HepG2 (cell line): Measurements from ENCODE around the gene CRYBA1. TPM values are rescaled to one million over a fixed set of nuclear protein-coding genes. Genes with fewer than 3 reads are reported as not detected.

Source experiments
- AGO1 ChIP-seq: fragments of 200-400 bp; formaldehyde crosslinking; IDR thresholded peaks from 2 replicates; pipeline ENCODE4 v1.6.1; 2017; ENCODE audit warnings: mild to moderate bottlenecking, low read depth, low read length, moderate library complexity; ENCODE audit not compliant: poor library complexity, severe bottlenecking
- CC2D1A ChIP-seq: sonication (generic); formaldehyde crosslinking; IDR thresholded peaks from 2 replicates; pipeline ENCODE4 v1.8.1; 2023; ENCODE audit warnings: mild to moderate bottlenecking, missing genetic modification reagents
- HINFP ChIP-seq: sonication (generic); formaldehyde crosslinking; IDR thresholded peaks from 2 replicates; pipeline ENCODE4 v1.4.0; 2020; ENCODE audit warnings: low read depth, mild to moderate bottlenecking, missing genetic modification reagents
- MTF2 ChIP-seq: sonication (generic); formaldehyde crosslinking; IDR thresholded peaks from 2 replicates; pipeline ENCODE4 v1.5.0; 2020; ENCODE audit warnings: missing genetic modification reagents, borderline replicate concordance
- NFE2L1 ChIP-seq: sonication (generic); formaldehyde crosslinking; IDR thresholded peaks from 2 replicates; pipeline ENCODE4 v1.4.0; 2020; ENCODE audit warnings: missing genetic modification reagents, mild to moderate bottlenecking, borderline replicate concordance
- RCOR2 ChIP-seq: IDR thresholded peaks from 2 replicates; pipeline ENCODE4 v1.6.1; 2016; ENCODE audit warnings: missing biosample characterization, missing genetic modification reagents
- SIN3A ChIP-seq: IDR thresholded peaks from 2 replicates; pipeline ENCODE4 v1.6.1; 2011; ENCODE audit warnings: low read depth, mild to moderate bottlenecking, control low read depth, low read length, borderline replicate concordance
- SIX1 ChIP-seq: sonication (generic); formaldehyde crosslinking; IDR thresholded peaks from 2 replicates; pipeline ENCODE4 v1.4.0; 2020; ENCODE audit warnings: missing genetic modification reagents, borderline replicate concordance
- SNAI1 ChIP-seq: sonication (generic); formaldehyde crosslinking; IDR thresholded peaks from 2 replicates; pipeline ENCODE4 v1.5.0; 2020; ENCODE audit warnings: mild to moderate bottlenecking, missing genetic modification reagents, borderline replicate concordance
- TEAD3 ChIP-seq: optimal IDR thresholded peaks from 2 replicates; pipeline ENCODE3; 2016; ENCODE audit warnings: borderline replicate concordance
- ZNF33B ChIP-seq: sonication (generic); formaldehyde crosslinking; IDR thresholded peaks from 2 replicates; pipeline ENCODE4 v1.5.1; 2020; ENCODE audit warnings: mild to moderate bottlenecking, missing genetic modification reagents
- ZNF567 ChIP-seq: sonication (generic); formaldehyde crosslinking; IDR thresholded peaks from 2 replicates; pipeline ENCODE4 v1.8.1; 2023; ENCODE audit warnings: mild to moderate bottlenecking, missing genetic modification reagents, borderline replicate concordance
- ZNF605 ChIP-seq: sonication (generic); formaldehyde crosslinking; IDR thresholded peaks from 2 replicates; pipeline ENCODE4 v1.8.0; 2022; ENCODE audit warnings: mild to moderate bottlenecking, missing genetic modification reagents
- ZNF766 ChIP-seq: sonication (generic); formaldehyde crosslinking; IDR thresholded peaks from 2 replicates; pipeline ENCODE4 v1.5.0; 2020; ENCODE audit warnings: missing genetic modification reagents, borderline replicate concordance
- polyA plus RNA-seq, 8 experiments: library from polyadenylated mRNA; depleted of rRNA in 3 of 8; stranded (reverse) in 7 of 8; unstranded in 1 of 8; fragments of >200 nt; fragmentation: Illumina TruSeq in 4 of 8; extraction: Trizol in 4 of 8; gene quantifications; 2 replicates each; pipeline versions ENCODE4 v1.2.1 to v1.2.3, GENCODE V29; 2011 to 2016; ENCODE audit warnings: low read depth in 4 of 8, missing spikeins in 1 of 8, mixed read lengths in 1 of 8; ENCODE audit not compliant: insufficient read depth in 1 of 8
- total RNA-seq, 5 experiments: library from RNA; depleted of rRNA; stranded (reverse); fragments of >200 nt; fragmentation: Illumina TruSeq; extraction: Trizol; gene quantifications; 2 replicates each; pipeline ENCODE4 v1.2.3, GENCODE V29; 2016; ENCODE audit warnings: low read depth in 1 of 5
- TF ChIP-seq, protein P1 (sequence below): sonication (generic); formaldehyde crosslinking; IDR thresholded peaks from 2 replicates; pipeline ENCODE4 v1.5.0; 2020; ENCODE audit warnings: mild to moderate bottlenecking, missing genetic modification reagents, borderline replicate concordance
- TF ChIP-seq, protein P2 (sequence below): sonication (generic); formaldehyde crosslinking; IDR thresholded peaks from 2 replicates; pipeline ENCODE4 v1.4.0; 2020; ENCODE audit warnings: missing genetic modification reagents, borderline replicate concordance

Gene CRYBA1
- total and polyA plus RNA-seq, 2 of the 13 experiments (the other 11 are each of a cell fraction or from before 2014, with no cell fraction given) = not detected

DNA sequence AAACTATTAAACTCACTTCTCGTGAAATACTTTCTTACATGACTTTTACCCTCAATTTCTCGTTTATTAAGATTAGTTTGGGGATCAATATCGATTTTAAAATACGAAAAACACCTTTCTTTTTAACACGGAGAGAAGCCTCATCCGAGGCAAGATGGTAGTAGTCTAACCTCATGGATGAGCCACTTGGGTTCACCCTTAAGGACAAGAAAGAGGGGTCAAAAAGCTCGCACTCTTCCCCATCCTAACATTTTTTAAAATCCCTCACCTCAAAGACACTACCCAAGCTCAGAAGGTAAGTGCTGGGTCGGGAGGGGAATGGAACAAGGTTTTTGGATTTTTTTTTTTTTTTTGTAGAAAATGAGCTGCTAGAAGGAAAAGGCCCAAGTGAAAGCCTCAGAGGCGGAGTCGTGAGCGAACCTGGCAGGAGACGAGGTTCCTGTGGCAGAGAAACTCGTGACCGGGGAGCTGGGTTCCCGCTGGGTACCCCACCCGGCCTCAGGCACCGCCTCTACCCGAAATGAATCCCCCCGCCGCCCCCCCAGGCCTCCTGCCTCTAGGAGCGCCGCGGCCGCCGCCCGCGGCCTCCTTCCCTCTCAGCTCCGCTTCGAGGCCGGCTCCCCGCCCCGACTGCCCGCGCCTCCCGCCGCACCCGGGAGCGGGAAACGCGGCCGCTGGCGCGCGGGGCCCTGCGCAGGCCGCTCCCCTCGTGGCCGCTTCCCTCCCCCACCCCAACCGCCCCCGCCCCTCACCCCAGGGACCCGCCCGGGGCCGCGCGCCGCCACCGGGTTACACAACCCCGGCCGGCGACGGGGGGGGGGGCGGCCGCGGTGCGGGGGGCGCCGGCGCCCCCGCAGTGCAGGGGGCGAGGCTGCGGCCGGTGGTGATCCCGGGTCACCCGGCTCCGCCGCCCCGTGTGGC, 45.7 kb downstream of the CRYBA1 start (continued):
- peak; percentile 53 for TF ChIP-seq AGO1
- peak; percentile 35; the same call in 1 of the 2 replicates for TF ChIP-seq SIN3A
- TF ChIP-seq NFE2L1 (CRISPR knock-in tag) = no peak
- no peak for TF ChIP-seq ZNF33B (CRISPR knock-in tag)
- TF ChIP-seq RCOR2 (CRISPR knock-in tag) = no peak
- TF ChIP-seq, protein P1, sequence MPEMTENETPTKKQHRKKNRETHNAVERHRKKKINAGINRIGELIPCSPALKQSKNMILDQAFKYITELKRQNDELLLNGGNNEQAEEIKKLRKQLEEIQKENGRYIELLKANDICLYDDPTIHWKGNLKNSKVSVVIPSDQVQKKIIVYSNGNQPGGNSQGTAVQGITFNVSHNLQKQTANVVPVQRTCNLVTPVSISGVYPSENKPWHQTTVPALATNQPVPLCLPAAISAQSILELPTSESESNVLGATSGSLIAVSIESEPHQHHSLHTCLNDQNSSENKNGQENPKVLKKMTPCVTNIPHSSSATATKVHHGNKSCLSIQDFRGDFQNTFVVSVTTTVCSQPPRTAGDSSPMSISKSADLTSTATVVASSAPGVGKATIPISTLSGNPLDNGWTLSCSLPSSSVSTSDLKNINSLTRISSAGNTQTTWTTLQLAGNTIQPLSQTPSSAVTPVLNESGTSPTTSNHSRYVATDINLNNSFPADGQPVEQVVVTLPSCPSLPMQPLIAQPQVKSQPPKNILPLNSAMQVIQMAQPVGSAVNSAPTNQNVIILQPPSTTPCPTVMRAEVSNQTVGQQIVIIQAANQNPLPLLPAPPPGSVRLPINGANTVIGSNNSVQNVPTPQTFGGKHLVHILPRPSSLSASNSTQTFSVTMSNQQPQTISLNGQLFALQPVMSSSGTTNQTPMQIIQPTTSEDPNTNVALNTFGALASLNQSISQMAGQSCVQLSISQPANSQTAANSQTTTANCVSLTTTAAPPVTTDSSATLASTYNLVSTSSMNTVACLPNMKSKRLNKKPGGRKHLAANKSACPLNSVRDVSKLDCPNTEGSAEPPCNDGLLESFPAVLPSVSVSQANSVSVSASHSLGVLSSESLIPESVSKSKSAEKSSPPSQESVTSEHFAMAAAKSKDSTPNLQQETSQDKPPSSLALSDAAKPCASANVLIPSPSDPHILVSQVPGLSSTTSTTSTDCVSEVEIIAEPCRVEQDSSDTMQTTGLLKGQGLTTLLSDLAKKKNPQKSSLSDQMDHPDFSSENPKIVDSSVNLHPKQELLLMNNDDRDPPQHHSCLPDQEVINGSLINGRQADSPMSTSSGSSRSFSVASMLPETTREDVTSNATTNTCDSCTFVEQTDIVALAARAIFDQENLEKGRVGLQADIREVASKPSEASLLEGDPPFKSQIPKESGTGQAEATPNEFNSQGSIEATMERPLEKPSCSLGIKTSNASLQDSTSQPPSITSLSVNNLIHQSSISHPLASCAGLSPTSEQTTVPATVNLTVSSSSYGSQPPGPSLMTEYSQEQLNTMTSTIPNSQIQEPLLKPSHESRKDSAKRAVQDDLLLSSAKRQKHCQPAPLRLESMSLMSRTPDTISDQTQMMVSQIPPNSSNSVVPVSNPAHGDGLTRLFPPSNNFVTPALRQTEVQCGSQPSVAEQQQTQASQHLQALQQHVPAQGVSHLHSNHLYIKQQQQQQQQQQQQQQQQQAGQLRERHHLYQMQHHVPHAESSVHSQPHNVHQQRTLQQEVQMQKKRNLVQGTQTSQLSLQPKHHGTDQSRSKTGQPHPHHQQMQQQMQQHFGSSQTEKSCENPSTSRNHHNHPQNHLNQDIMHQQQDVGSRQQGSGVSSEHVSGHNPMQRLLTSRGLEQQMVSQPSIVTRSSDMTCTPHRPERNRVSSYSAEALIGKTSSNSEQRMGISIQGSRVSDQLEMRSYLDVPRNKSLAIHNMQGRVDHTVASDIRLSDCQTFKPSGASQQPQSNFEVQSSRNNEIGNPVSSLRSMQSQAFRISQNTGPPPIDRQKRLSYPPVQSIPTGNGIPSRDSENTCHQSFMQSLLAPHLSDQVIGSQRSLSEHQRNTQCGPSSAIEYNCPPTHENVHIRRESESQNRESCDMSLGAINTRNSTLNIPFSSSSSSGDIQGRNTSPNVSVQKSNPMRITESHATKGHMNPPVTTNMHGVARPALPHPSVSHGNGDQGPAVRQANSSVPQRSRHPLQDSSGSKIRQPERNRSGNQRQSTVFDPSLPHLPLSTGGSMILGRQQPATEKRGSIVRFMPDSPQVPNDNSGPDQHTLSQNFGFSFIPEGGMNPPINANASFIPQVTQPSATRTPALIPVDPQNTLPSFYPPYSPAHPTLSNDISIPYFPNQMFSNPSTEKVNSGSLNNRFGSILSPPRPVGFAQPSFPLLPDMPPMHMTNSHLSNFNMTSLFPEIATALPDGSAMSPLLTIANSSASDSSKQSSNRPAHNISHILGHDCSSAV = no peak
- no peak for TF ChIP-seq SNAI1 (CRISPR knock-in tag)
- no peak for TF ChIP-seq ZNF605
- no peak for TF ChIP-seq TEAD3 (CRISPR knock-in tag)
- no peak for TF ChIP-seq MTF2 (CRISPR knock-in tag)
- TF ChIP-seq HINFP (CRISPR knock-in tag) = no peak
- TF ChIP-seq CC2D1A = no peak
- TF ChIP-seq, protein P2, sequence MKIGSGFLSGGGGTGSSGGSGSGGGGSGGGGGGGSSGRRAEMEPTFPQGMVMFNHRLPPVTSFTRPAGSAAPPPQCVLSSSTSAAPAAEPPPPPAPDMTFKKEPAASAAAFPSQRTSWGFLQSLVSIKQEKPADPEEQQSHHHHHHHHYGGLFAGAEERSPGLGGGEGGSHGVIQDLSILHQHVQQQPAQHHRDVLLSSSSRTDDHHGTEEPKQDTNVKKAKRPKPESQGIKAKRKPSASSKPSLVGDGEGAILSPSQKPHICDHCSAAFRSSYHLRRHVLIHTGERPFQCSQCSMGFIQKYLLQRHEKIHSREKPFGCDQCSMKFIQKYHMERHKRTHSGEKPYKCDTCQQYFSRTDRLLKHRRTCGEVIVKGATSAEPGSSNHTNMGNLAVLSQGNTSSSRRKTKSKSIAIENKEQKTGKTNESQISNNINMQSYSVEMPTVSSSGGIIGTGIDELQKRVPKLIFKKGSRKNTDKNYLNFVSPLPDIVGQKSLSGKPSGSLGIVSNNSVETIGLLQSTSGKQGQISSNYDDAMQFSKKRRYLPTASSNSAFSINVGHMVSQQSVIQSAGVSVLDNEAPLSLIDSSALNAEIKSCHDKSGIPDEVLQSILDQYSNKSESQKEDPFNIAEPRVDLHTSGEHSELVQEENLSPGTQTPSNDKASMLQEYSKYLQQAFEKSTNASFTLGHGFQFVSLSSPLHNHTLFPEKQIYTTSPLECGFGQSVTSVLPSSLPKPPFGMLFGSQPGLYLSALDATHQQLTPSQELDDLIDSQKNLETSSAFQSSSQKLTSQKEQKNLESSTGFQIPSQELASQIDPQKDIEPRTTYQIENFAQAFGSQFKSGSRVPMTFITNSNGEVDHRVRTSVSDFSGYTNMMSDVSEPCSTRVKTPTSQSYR (CRISPR knock-in tag) = no peak
- TF ChIP-seq ZNF766 (CRISPR knock-in tag) = no peak
- TF ChIP-seq SIX1 (CRISPR knock-in tag) = no peak
- no peak for TF ChIP-seq ZNF567
